IPS-15b (cell line): ENCODE results near the gene ULK3.

Experiments
- H3K27me3 ChIP-seq: one replicate; pipeline ENCODE4 v1.6.1; 2013; ENCODE audit warnings: low read length; ENCODE audit not compliant: control insufficient read depth, insufficient read depth
- H3K36me3 ChIP-seq: one replicate; pipeline ENCODE4 v1.6.1; 2013; ENCODE audit warnings: low read length; ENCODE audit not compliant: control insufficient read depth, insufficient read depth
- H3K4me1 ChIP-seq: one replicate; pipeline ENCODE4 v1.6.1; 2013; ENCODE audit warnings: mild to moderate bottlenecking, low read length; ENCODE audit not compliant: control insufficient read depth, insufficient read depth
- H3K4me3 ChIP-seq: one replicate; pipeline ENCODE4 v1.5.1; 2013; ENCODE audit warnings: low read depth, low read length
- H3K9ac ChIP-seq: one replicate; pipeline ENCODE4 v1.6.1; 2013; ENCODE audit warnings: low read depth, mild to moderate bottlenecking, low read length
- H3K9me3 ChIP-seq: one replicate; pipeline ENCODE4 v1.6.1; 2013; ENCODE audit warnings: mild to moderate bottlenecking, low read length; ENCODE audit not compliant: control insufficient read depth, insufficient read depth

The ULK3 gene

GRCh38 chr15:74791007-74791406 lies 51.9 kb downstream of the ULK3 start:
- no peak overlapping the region for H3K9ac ChIP-seq
- H3K36me3 ChIP-seq = no peaks in the 10 kb centered on the region
- H3K4me3 ChIP-seq = no peak overlapping the region
- peaks cover 13% of the 10 kb centered on the region for H3K4me1 ChIP-seq
- H3K9me3 ChIP-seq = no peaks in the 10 kb centered on the region
- peaks cover 43% of the 10 kb centered on the region for H3K27me3 ChIP-seq

- Histone ChIP-seq H3K36me3 (no peaks in the 10 kb centered on the region), H3K27me3 (peaks cover 45% of the 10 kb centered on the region), H3K9me3 (no peaks in the 10 kb centered on the region), H3K4me3 (no peak overlapping the region), H3K9ac (no peak overlapping the region), H3K4me1 (peaks cover 13% of the 10 kb centered on the region)
These were observed 52.7 kb downstream of the ULK3 start for GRCh38 chr15:74790080-74790916.

GRCh38 chr15:74789741-74790079 lies 53.2 kb downstream of the ULK3 start:
- H3K4me3 ChIP-seq = no peak overlapping the region
- peaks cover 47% of the 10 kb centered on the region for H3K27me3 ChIP-seq
- H3K4me1 ChIP-seq = peaks cover 13% of the 10 kb centered on the region
- no peaks in the 10 kb centered on the region for H3K36me3 ChIP-seq
- no peaks in the 10 kb centered on the region for H3K9me3 ChIP-seq
- H3K9ac ChIP-seq = no peak overlapping the region

- H3K27me3 ChIP-seq = peaks cover 47% of the 10 kb centered on the region
- peaks cover 13% of the 10 kb centered on the region for H3K4me1 ChIP-seq
- H3K9ac ChIP-seq = no peak overlapping the region
- H3K4me3 ChIP-seq = no peak overlapping the region
- H3K36me3 ChIP-seq = no peaks in the 10 kb centered on the region
- no peaks in the 10 kb centered on the region for H3K9me3 ChIP-seq
These were observed 53.8 kb downstream of the ULK3 start for GRCh38 chr15:74789171-74789631.

- Histone ChIP-seq H3K9ac (no peak overlapping the region), H3K4me1 (peaks cover 13% of the 10 kb centered on the region), H3K4me3 (no peak overlapping the region), H3K27me3 (peaks cover 49% of the 10 kb centered on the region), H3K36me3 (no peaks in the 10 kb centered on the region), H3K9me3 (no peaks in the 10 kb centered on the region)
These were observed 54.2 kb downstream of the ULK3 start for GRCh38 chr15:74788683-74789151.

- no peak overlapping the region for H3K4me3 ChIP-seq
- peaks cover 13% of the 10 kb centered on the region for H3K4me1 ChIP-seq
- H3K36me3 ChIP-seq = no peaks in the 10 kb centered on the region
- H3K9ac ChIP-seq = no peak overlapping the region
- H3K27me3 ChIP-seq = peaks cover 54% of the 10 kb centered on the region
- no peaks in the 10 kb centered on the region for H3K9me3 ChIP-seq
These were observed 54.8 kb downstream of the ULK3 start for GRCh38 chr15:74788042-74788682.

- Histone ChIP-seq H3K27me3 (peaks cover 58% of the 10 kb centered on the region), H3K4me1 (peaks cover 13% of the 10 kb centered on the region), H3K4me3 (no peak overlapping the region), H3K36me3 (no peaks in the 10 kb centered on the region), H3K9me3 (no peaks in the 10 kb centered on the region), H3K9ac (no peak overlapping the region)
These were observed 55.5 kb downstream of the ULK3 start for GRCh38 chr15:74787251-74788041.

- H3K4me3 ChIP-seq = no peak overlapping the region
- H3K36me3 ChIP-seq = no peaks in the 10 kb centered on the region
- H3K9me3 ChIP-seq = no peaks in the 10 kb centered on the region
- no peak overlapping the region for H3K9ac ChIP-seq
- peaks cover 53% of the 10 kb centered on the region for H3K27me3 ChIP-seq
- peaks cover 13% of the 10 kb centered on the region for H3K4me1 ChIP-seq
These were observed 56.3 kb downstream of the ULK3 start for GRCh38 chr15:74786551-74787165.
